ENCODE measurements around the gene KLF13.

The KLF13 gene

DNA sequence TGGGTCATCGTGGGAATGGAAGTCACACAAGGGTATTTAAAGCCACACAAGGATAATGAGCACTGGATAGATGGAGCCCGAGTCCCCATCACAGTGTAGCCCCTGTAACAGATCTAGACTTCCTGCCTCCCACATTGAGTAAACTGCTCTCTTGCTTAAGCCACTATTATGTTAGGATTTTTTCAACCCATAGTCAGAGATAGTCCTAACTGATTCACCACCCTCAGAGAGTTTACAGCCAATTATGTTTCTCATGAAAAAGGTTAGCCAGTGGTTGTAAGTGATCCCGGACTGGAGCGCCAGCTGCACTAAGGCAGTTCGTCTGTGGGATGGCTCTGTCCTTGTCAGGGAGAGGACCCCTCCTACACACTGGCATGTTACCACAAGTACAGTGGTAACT lies 77.0 kb downstream of the KLF13 start:
- DNase-seq: no peak

GRCh38 chr15:31404345-31404744 lies 77.7 kb downstream of the KLF13 start:
- DNase-seq: no peak

DNA sequence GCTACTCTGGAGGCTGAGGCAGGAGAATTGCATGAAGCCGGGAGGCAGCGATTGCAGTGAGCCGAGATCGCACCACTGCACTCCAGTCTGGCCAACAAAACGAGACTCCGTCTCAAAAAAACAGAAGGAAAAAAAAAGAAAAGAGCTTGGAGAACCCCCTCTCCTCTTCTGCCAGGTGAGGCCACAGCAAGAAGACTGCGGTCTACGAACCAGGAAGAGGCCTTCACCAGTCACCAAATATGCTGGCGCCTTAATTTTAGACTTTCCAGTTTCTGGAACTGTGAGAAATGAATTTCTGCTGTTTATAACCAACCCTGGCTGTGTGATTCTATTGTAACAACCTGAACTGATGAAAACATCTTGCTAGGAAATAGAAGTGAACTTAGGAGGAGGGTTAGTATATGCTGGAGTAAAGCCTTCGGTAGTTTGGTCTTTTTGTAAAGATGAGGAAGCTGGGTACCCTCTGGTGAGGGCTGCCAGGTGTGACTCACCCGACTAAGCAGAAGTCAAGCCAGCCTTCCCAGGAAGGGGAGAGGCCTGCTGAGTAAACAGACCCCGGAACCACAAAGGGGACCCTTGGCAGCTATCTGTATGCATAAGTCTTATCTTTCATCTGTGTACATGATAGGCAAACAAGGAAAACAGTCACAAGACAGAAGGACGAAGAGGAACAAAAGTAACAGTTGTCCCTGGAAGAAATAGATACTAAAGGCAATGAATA lies 78.7 kb downstream of the KLF13 start:
- peak; percentile 24 to 62 (median 56) for DNase-seq

DNA sequence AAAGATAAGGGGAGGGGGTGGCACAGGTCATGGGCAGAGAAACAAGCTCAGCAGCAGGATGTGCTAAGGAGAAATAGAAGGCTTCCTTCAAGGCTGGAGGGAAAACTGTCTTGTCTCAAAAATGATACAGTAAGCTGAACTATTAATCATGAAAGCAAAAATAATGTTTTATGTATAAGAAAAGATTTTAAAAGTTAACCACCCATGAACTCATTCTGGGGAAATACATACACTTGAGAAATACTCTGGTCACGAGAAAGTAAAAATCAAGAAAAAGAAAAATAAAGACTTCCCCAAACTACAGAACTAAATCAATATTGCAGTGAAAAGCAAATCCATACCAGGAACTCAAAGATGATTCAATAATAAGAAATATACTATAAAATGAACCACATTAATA lies 80.7 kb downstream of the KLF13 start:
- peak in 2 of 4 experiments; percentile 16 to 29 for DNase-seq

GRCh38 chr15:31407851-31408250 lies 81.2 kb downstream of the KLF13 start:
- peak in 2 of 4 experiments; percentile 25 to 35 for DNase-seq

GRCh38 chr15:31408724-31409123 lies 82.1 kb downstream of the KLF13 start:
- DNase-seq: no peak

DNA sequence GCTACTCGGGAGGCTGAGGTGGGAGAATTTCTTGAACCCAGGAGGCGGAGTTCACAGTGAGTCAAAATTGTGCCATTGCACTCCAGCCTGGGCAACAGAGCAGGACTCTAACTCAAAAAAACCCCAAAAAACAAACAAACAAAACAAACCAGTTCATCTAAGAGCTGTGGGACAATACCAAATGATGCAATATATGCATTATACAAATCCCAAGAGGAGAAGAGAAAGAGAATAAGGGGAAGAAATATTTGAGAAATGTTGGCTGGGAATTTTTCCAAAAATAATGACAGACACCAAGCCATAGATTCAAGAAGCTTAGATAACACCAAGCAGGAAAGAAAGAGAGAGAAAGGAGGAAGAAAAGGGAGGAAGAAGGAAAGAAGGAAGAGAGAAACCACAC lies 82.5 kb downstream of the KLF13 start:
- no peak for DNase-seq

DNA sequence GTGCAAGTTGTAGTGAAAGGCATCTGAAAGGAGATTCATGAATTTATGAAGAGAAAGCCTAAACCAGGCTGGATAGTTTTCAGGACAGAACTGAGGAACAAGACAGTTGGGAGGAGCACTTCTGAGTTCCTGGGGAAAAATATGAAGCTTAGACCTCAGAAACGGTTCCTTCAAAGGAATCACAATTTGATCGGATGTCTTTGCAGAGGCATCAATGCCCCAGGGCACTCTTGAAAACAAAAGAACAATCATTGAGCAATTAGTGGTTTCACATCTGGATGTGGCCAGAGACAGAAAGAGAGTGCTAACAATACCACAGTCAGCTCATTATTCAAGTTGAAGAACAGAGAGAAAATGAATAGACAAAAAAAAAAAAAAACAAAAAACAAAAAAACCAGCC lies 86.2 kb downstream of the KLF13 start:
- no peak for DNase-seq

- DNase-seq: no peak
These were observed 88.6 kb downstream of the KLF13 start for GRCh38 chr15:31415201-31415600.

DNA sequence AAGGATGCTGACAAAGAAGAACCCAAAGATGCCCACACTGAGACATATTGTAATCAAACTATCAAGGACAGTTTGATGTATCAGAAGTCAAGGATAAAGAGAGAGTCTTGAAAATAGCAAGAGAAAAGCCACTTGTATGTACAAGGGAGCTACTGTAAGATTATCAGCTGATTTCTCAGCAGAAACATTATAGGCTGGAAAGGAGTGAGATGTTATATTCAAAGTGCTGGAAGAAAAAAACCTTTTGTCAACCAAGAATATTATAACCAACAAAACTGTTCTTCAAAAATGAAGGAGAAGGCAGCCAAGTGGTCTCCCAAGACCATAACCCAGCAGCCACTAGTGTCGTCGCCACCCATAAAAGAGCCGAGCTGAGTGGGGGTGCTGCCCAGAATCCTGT lies 93.2 kb downstream of the KLF13 start:
- DNase-seq: no peak

- peak in 3 of 4 experiments; percentile 21 to 49 (median 48) for DNase-seq
These were observed 100.8 kb downstream of the KLF13 start for GRCh38 chr15:31427411-31427810.

All from suppressor macrophage (primary cell).